ENCODE measurements around the gene SP2. TPM values are rescaled to one million over a fixed set of nuclear protein-coding genes. Genes with fewer than 3 reads are reported as not detected.

The SP2 gene
- total and polyA plus RNA-seq, 2 donors (not counting 1 experiment from before 2014, with no cell fraction given): 25.4 to 32.5 TPM

DNA sequence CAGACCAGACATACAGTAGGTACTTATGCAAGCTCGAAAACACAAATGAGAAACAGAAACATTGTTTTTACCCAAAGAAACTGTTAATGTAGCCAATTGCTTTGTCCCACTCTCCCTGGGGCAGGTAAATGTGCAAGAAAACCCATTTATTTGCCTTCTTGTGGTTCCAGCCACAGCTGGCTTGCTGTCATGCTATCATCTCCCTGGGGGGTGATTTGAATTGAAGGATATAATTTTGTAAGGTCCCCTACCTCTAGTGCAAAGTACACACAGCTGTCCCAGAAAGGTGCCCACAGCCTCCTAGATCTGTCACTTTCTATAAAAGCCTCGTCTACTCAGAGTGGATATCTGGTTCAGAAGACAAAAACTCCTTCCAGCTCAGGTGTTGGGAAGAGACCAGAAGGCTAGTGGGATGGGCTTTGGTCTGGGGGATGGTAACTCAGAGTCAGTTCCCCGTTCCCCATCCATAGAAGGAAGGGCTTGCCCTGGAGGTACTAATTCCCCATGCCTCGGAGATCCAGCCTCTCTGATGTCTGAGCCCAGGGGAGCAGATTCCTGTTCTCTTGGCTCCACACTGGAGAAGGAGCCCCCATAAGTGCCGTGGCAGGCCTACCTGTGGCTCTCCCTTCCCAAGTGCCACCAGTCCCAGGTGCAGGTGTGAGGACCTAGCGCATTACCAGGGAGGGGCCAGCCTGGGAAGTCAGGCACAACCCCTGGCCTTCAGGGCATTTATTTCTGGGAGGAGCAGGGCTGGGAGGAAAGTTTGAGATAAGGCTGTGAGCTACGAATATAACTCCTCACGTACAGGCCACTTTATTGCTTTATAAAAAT is 64.0 kb downstream of the SP2 start:
- Mint-ChIP-seq H3K27ac (no peak overlapping the region), H3K27me3 (no peaks in the 10 kb centered on the region), H3K9me3 (ENCODE audit: insufficient read depth) (no peaks in the 10 kb centered on the region), H3K4me1 (no peaks in the 10 kb centered on the region), H3K4me3 (no peak overlapping the region)
- Histone ChIP-seq H3K27ac (ENCODE audit: low read length in 2 of 2) (no peak overlapping the region), H3K4me3 (ENCODE audit: control extremely low read depth in 1 of 5, extremely low read depth in 1 of 5, insufficient read depth in 1 of 5, low read depth in 2 of 5, low read length in 4 of 5) (no peak overlapping the region), H3K4me1 (ENCODE audit: control insufficient read depth in 2 of 2, insufficient read depth in 2 of 2, low read length in 2 of 2) (no peaks in the 10 kb centered on the region), H3K36me3 (replicated peaks in 1 of 2; ENCODE audit: control extremely low read depth in 1 of 2, control insufficient read depth in 1 of 2, extremely low read depth in 1 of 2, insufficient read depth in 2 of 2, low read length in 1 of 2) (no peaks in the 10 kb centered on the region), H3K27me3 (replicated peaks in 1 of 4; ENCODE audit: control extremely low read depth in 1 of 4, control insufficient read depth in 3 of 4, insufficient read depth in 4 of 4, low read length in 3 of 4) (no peaks in the 10 kb centered on the region), H3K4me2 (replicated peaks; ENCODE audit: low read depth, low read length, poor library complexity, severe bottlenecking) (no peak overlapping the region), H3K9ac (ENCODE audit: low read length) (no peak overlapping the region), H3K79me2 (ENCODE audit: control insufficient read depth, insufficient read depth, low read length) (no peaks in the 10 kb centered on the region), H3K9me3 (ENCODE audit: control extremely low read depth in 1 of 3, control insufficient read depth in 2 of 3, insufficient read depth in 1 of 3, low read length in 2 of 3) (no peaks in the 10 kb centered on the region), H4K20me1 (ENCODE audit: control insufficient read depth, insufficient read depth, low read length, poor library complexity, severe bottlenecking) (no peaks in the 10 kb centered on the region), H2AFZ (ENCODE audit: insufficient read depth, low read depth, low read length, poor library complexity, severe bottlenecking) (no peak overlapping the region)
- CTCF ChIA-PET: interaction anchor here (0.8 to 2.8 kb wide), 6 partner anchors 10 to 70 kb away, joined by 3 to 15 read pairs (median 3); partner anchors contain the start of gene CDK5RAP3
- ATAC-seq (ENCODE audit: low read depth) (no peak), DNase-seq (no peak)
- POLR2A ChIA-PET: no interaction called here
- WGBS (ENCODE audit: insufficient coverage): 89% methylated on average over 6 of the region's 8 CpGs
- intact Hi-C loops (cut with micrococcal nuclease): no loop called here
- TF ChIP-seq, protein P1, sequence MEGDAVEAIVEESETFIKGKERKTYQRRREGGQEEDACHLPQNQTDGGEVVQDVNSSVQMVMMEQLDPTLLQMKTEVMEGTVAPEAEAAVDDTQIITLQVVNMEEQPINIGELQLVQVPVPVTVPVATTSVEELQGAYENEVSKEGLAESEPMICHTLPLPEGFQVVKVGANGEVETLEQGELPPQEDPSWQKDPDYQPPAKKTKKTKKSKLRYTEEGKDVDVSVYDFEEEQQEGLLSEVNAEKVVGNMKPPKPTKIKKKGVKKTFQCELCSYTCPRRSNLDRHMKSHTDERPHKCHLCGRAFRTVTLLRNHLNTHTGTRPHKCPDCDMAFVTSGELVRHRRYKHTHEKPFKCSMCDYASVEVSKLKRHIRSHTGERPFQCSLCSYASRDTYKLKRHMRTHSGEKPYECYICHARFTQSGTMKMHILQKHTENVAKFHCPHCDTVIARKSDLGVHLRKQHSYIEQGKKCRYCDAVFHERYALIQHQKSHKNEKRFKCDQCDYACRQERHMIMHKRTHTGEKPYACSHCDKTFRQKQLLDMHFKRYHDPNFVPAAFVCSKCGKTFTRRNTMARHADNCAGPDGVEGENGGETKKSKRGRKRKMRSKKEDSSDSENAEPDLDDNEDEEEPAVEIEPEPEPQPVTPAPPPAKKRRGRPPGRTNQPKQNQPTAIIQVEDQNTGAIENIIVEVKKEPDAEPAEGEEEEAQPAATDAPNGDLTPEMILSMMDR (IDR thresholded peaks at IDR 0.05): no peak
- no peak for TF ChIP-seq EZH2 (IDR thresholded peaks at IDR 0.05; ENCODE audit: borderline replicate concordance, insufficient read depth, low read depth, low read length, poor library complexity, severe bottlenecking)

GRCh38 chr17:47961406-47961805 is 65.4 kb downstream of the SP2 start:
- no peak overlapping the region for H3K9ac ChIP-seq (ENCODE audit: low read length)
- TF ChIP-seq, protein P1 (IDR thresholded peaks at IDR 0.05): no peak
- TF ChIP-seq EZH2 (IDR thresholded peaks at IDR 0.05; ENCODE audit: borderline replicate concordance, insufficient read depth, low read depth, low read length, poor library complexity, severe bottlenecking): no peak
- POLR2A ChIA-PET: no interaction called here
- Mint-ChIP-seq H3K9me3 (ENCODE audit: insufficient read depth) (no peaks in the 10 kb centered on the region), H3K27ac (no peak overlapping the region), H3K4me3 (no peak overlapping the region), H3K27me3 (no peaks in the 10 kb centered on the region), H3K4me1 (no peaks in the 10 kb centered on the region)
- no peak overlapping the region for H2AFZ ChIP-seq (ENCODE audit: insufficient read depth, low read depth, low read length, poor library complexity, severe bottlenecking)
- H3K4me3 ChIP-seq (ENCODE audit: control extremely low read depth in 1 of 5, extremely low read depth in 1 of 5, insufficient read depth in 1 of 5, low read depth in 2 of 5, low read length in 4 of 5): no peak overlapping the region
- DNase-seq (no peak), ATAC-seq (ENCODE audit: low read depth) (no peak)
- intact Hi-C loops (cut with micrococcal nuclease): no loop called here
- H4K20me1 ChIP-seq (ENCODE audit: control insufficient read depth, insufficient read depth, low read length, poor library complexity, severe bottlenecking): no peaks in the 10 kb centered on the region
- H3K79me2 ChIP-seq (ENCODE audit: control insufficient read depth, insufficient read depth, low read length): no peaks in the 10 kb centered on the region
- no peak overlapping the region for H3K27ac ChIP-seq (ENCODE audit: low read length in 2 of 2)
- CTCF ChIA-PET: interaction anchor here (1.4 to 2.8 kb wide), 2 partner anchors 10 to 12 kb away, joined by 3 to 15 read pairs; partner anchors contain the start of gene CDK5RAP3
- WGBS (ENCODE audit: insufficient coverage): 87% methylated on average over 6 of the region's 6 CpGs
- no peak overlapping the region for H3K4me2 ChIP-seq (replicated peaks; ENCODE audit: low read depth, low read length, poor library complexity, severe bottlenecking)
- no peaks in the 10 kb centered on the region for H3K4me1 ChIP-seq (ENCODE audit: control insufficient read depth in 2 of 2, insufficient read depth in 2 of 2, low read length in 2 of 2)
- H3K36me3 ChIP-seq (replicated peaks in 1 of 2; ENCODE audit: control extremely low read depth in 1 of 2, control insufficient read depth in 1 of 2, extremely low read depth in 1 of 2, insufficient read depth in 2 of 2, low read length in 1 of 2): no peaks in the 10 kb centered on the region
- H3K9me3 ChIP-seq (ENCODE audit: control extremely low read depth in 1 of 3, control insufficient read depth in 2 of 3, insufficient read depth in 1 of 3, low read length in 2 of 3): no peaks in the 10 kb centered on the region
- no peaks in the 10 kb centered on the region for H3K27me3 ChIP-seq (replicated peaks in 1 of 4; ENCODE audit: control extremely low read depth in 1 of 4, control insufficient read depth in 3 of 4, insufficient read depth in 4 of 4, low read length in 3 of 4)

Data from B cell (primary cell).